Thoracic aorta (tissue), 2 donors: Measurements from ENCODE around the gene IFIT2. TPM values are rescaled to one million over a fixed set of nuclear protein-coding genes. Genes with fewer than 3 reads are reported as not detected.

Experiments used
- ATAC-seq: fragments of 150-250 bp; one replicate; pipeline ENCODE4 v1.8.0; 2017; ENCODE audit warnings: low read depth; ENCODE audit not compliant: insufficient number of reproducible peaks, low FRiP score
- DNase-seq: peaks from one replicate; pipeline ENCODE4 v3.0.0-alpha.2; 2020; ENCODE audit warnings: low spot score
- H3K27ac ChIP-seq, 2 donors: fragments of 200-600 bp; sonication (generic); 1 replicate in 1 of 2; 2 replicates in 1 of 2; pipeline ENCODE4 v1.5.1; 2016; ENCODE audit warnings: mild to moderate bottlenecking in 2 of 2, moderate library complexity in 2 of 2
- H3K27me3 ChIP-seq: fragments of 200-600 bp; sonication (generic); replicated peaks from 2 replicates; pipeline ENCODE4 v1.6.0; 2016; ENCODE audit warnings: mild to moderate bottlenecking; ENCODE audit not compliant: insufficient read depth
- H3K36me3 ChIP-seq: fragments of 200-600 bp; sonication (generic); one replicate; pipeline ENCODE4 v1.5.1; 2016
- H3K4me1 ChIP-seq, 2 donors: fragments of 200-600 bp; sonication (generic); 1 replicate in 1 of 2; 2 replicates in 1 of 2; pipeline versions ENCODE4 v1.5.1 to v1.6.0; 2016; ENCODE audit warnings: low read depth in 2 of 2, mild to moderate bottlenecking in 1 of 2; ENCODE audit not compliant: control insufficient read depth in 1 of 2
- H3K4me3 ChIP-seq: fragments of 200-600 bp; sonication (generic); 2 replicates; pipeline ENCODE4 v1.5.1; 2016; ENCODE audit warnings: mild to moderate bottlenecking
- H3K9me3 ChIP-seq: fragments of 200-600 bp; sonication (generic); 2 replicates; pipeline ENCODE4 v1.5.1; 2016
- total RNA-seq, 2 donors: library from RNA; depleted of rRNA; stranded (reverse); fragments of >200 nt; gene quantifications; one replicate each; pipeline versions ENCODE4 v1.1.0 to v1.2.3, GENCODE V29; 2016
- TF ChIP-seq, protein P1 (sequence below): fragments of 200-600 bp; sonication (generic); IDR thresholded peaks from one replicate; pipeline ENCODE4 v1.5.1; 2019; ENCODE audit warnings: antibody characterized with exemption

Gene IFIT2
- total RNA-seq, 2 donors from 2014 or later, result 5.9 to 17.1 TPM

DNA sequence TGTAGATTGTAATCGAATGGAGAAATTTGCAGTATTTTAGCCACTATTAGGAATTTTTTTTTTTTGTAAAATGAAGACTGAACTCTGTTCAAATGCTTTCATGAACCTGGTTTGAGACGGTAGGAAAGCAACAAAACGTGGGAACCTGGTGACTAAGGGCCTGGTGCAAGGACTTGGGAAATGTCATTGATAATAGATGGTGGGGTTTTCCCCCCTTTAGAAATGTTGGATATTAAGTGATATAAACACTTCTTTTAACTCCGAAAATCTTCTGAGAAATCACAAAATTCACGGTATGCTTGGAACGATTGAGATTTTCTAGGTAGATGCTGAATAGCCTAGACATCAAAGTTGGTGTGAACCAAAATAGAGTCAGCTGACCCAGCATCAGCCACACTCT lies 6.4 kb downstream of the IFIT2 start:
- no peaks in the 10 kb centered on the region for H3K36me3 ChIP-seq
- no peak overlapping the region for H3K4me3 ChIP-seq
- H3K9me3 ChIP-seq, result no peaks in the 10 kb centered on the region
- ATAC-seq (no peak), DNase-seq (no peak)
- H3K27ac ChIP-seq, result no peak overlapping the region
- H3K4me1 ChIP-seq, result peaks cover 11 to 18% of the 10 kb centered on the region in 2 donors
- H3K27me3 ChIP-seq, result no peaks in the 10 kb centered on the region
- TF ChIP-seq, protein P1, sequence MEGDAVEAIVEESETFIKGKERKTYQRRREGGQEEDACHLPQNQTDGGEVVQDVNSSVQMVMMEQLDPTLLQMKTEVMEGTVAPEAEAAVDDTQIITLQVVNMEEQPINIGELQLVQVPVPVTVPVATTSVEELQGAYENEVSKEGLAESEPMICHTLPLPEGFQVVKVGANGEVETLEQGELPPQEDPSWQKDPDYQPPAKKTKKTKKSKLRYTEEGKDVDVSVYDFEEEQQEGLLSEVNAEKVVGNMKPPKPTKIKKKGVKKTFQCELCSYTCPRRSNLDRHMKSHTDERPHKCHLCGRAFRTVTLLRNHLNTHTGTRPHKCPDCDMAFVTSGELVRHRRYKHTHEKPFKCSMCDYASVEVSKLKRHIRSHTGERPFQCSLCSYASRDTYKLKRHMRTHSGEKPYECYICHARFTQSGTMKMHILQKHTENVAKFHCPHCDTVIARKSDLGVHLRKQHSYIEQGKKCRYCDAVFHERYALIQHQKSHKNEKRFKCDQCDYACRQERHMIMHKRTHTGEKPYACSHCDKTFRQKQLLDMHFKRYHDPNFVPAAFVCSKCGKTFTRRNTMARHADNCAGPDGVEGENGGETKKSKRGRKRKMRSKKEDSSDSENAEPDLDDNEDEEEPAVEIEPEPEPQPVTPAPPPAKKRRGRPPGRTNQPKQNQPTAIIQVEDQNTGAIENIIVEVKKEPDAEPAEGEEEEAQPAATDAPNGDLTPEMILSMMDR, result no peak

DNA sequence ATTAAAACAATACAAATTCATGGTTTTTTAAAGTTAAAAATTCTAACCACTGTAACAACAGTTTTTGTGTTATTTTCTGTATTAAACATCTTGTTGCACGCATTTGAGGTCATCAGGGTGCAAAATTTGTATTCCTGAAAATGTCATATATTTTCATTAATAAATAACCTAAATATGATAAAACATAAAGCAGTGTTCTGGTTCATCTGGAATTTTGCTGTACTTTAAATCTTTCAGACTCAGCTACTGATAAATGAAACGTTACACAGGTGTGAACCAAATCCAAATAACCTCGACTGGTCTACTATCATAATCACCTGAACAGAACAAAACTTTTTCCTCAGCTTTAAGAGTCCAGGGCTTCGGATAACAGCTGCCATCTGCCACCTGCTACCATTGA lies 6.9 kb downstream of the IFIT2 start:
- no peaks in the 10 kb centered on the region for H3K9me3 ChIP-seq
- no peaks in the 10 kb centered on the region for H3K27me3 ChIP-seq
- no peak overlapping the region for H3K27ac ChIP-seq
- H3K4me3 ChIP-seq, result no peak overlapping the region
- H3K36me3 ChIP-seq, result no peaks in the 10 kb centered on the region
- H3K4me1 ChIP-seq, result peaks cover 7 to 14% of the 10 kb centered on the region in 2 donors
- TF ChIP-seq, protein P1, result no peak
- DNase-seq (no peak), ATAC-seq (no peak)

DNA sequence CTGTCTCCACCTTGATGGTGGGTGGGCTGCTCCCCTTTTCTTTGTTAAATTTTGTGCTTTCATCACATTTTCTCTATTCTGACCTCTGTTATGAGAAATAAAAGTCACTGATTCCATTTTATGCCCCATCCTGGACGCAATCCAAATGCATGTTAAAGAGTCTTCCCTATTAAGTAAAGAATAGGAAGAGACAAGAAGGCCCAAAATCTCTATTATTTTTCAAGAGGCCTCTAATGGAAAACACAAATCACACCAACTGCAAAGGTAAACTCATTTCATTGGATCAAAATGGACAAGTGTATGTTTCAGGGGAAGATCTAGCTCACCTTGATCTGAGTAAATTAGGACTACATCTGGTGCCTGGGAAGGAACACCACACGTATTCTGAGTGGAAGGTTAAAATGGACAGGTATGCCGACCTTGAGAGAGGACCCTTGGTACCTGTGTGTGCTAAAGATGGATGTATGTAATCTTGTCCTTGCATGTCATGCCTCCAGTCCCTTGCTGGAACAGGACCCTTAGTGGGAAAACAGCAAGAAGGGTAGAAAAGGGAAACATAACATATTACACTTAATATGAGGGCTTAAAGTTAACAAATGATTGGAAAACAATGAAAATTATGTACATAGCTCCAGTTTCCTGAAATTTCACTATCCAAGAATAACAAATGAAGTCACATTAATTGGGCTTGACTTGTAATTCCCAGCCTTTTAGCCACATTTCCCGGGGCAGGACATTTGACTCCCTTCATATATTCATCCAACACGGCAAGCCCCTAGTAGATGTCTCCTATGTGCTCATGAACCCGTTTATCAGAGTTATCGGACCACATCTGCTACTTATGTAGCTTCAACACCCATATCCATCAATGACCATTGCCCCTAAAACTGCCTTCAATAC lies 7.6 kb downstream of the IFIT2 start:
- H3K36me3 ChIP-seq, result no peaks in the 10 kb centered on the region
- no peaks in the 10 kb centered on the region for H3K27me3 ChIP-seq
- TF ChIP-seq, protein P1, result no peak
- H3K27ac ChIP-seq, result no peak overlapping the region
- ATAC-seq (no peak), DNase-seq (no peak)
- no peak overlapping the region for H3K4me3 ChIP-seq
- no peaks in the 10 kb centered on the region for H3K9me3 ChIP-seq
- H3K4me1 ChIP-seq, result peaks cover 3 to 7% of the 10 kb centered on the region in 2 donors

DNA sequence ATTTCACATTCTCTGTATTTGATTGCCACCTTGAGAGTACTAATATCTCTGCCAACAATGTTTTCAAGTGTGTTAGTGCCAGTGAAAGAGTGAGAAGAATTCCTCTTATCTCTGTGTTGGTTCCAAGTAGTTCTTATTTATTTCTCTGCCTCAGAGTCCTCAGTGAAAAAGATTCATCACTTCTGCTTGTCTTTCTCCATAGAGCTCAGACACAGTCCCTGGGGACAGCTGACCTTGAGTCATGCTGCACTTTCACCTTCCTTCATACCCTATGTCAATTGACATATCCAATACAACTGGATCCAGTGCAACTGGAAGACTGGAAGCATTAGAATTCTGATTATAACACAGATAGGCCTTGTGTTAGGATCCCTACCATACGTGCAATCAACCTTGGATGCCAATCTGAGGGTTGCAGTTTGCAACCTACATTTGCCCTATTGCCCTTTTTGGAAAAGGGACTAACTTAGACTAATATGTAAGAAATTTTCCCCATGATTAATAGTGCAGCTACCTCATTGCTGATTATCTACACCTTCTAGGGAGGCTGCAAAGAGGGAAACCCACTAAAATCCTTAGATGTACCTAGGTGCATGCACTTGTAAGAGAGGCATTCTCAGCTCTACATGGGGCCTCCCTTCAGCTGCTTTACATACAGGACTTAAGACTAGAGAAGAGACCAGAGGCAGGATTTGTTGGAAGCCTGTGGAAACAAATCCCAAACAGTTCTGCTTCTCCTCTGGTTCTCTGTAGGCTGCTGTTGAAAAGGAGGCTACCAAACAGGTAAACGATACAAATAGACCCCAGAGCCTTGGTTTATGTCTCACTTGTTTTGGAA lies 8.4 kb downstream of the IFIT2 start:
- Histone ChIP-seq H3K4me1 (peaks cover 3 to 7% of the 10 kb centered on the region in 2 donors), H3K27ac (no peak overlapping the region), H3K36me3 (no peaks in the 10 kb centered on the region), H3K27me3 (no peaks in the 10 kb centered on the region), H3K4me3 (no peak overlapping the region), H3K9me3 (no peaks in the 10 kb centered on the region)
- ATAC-seq (no peak), DNase-seq (no peak)
- TF ChIP-seq, protein P1, result no peak

DNA sequence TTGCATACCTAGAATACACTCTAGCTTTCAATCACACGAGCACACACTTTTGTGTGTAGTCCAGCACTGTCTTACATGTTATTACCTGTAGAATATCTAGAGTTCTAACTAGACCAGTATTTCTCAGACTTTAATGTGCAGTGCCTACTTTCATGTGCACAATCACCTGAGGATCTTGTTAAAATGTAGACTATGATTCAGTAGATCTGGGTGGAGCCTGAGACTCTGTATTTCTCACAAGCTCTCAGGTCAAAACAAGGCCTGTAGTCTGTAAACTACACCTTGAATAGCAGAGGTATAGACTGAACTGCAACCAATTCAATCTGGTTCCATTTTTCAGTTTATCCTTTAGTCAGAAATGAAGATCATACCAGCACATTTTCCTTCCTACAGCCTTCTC lies 11.1 kb downstream of the IFIT2 start:
- no peaks in the 10 kb centered on the region for H3K36me3 ChIP-seq
- no peak overlapping the region for H3K27ac ChIP-seq
- no peak overlapping the region for H3K4me3 ChIP-seq
- TF ChIP-seq, protein P1, result no peak
- no peak for DNase-seq
- no peaks in the 10 kb centered on the region for H3K27me3 ChIP-seq
- no peaks in the 10 kb centered on the region for H3K9me3 ChIP-seq
- no peaks in the 10 kb centered on the region for H3K4me1 ChIP-seq
- no peak for ATAC-seq
